HG03520 (cell line): Measurements from ENCODE around the gene VAMP5.
"Not testable (repeated sequence)": the region's sequence is repeated elsewhere in the genome, so short reads cannot be mapped to it uniquely, and the experiment has no call there.

Experiments
- ATAC-seq: cut with Tn5 transposase; IDR thresholded peaks from one replicate; pipeline ENCODE4 v1.9.1; 2021; ENCODE audit warnings: mild to moderate bottlenecking, moderate library complexity; ENCODE audit not compliant: unreplicated experiment

VAMP5 gene

GRCh38 chr2:85599468-85600234 lies 15.4 kb downstream of the VAMP5 start:
- ATAC-seq = no peak

- no peak for ATAC-seq
These were observed 16.0 kb downstream of the VAMP5 start for GRCh38 chr2:85600235-85600575.

- ATAC-seq = no peak
These were observed 16.9 kb downstream of the VAMP5 start for GRCh38 chr2:85600951-85601770.

- peak; percentile 24 for ATAC-seq
These were observed 17.7 kb downstream of the VAMP5 start for GRCh38 chr2:85601771-85602475.

GRCh38 chr2:85602476-85603234 lies 18.4 kb downstream of the VAMP5 start, which contains the start of gene TMEM150A:
TSS of gene TMEM150A (minus strand) at chr2:85602698. CDS start at chr2:85601948, 750 bp downstream.
- ATAC-seq = peak; percentile 94

- ATAC-seq = not testable (repeated sequence)
These were observed 19.9 kb downstream of the VAMP5 start for GRCh38 chr2:85604133-85604444.

GRCh38 chr2:85604568-85605339 lies 20.5 kb downstream of the VAMP5 start:
- no peak for ATAC-seq

GRCh38 chr2:85605406-85606115 lies 21.3 kb downstream of the VAMP5 start:
- no peak for ATAC-seq

- no peak for ATAC-seq
These were observed 21.9 kb downstream of the VAMP5 start for GRCh38 chr2:85606116-85606455.

GRCh38 chr2:85607268-85608215 lies 23.3 kb downstream of the VAMP5 start:
- no peak for ATAC-seq

- no peak for ATAC-seq
These were observed 27.0 kb downstream of the VAMP5 start for GRCh38 chr2:85611217-85611704.

GRCh38 chr2:85611705-85612587 lies 27.7 kb downstream of the VAMP5 start, which contains the start of gene C2orf68:
TSS of gene C2orf68 (minus strand) at chr2:85612066. CDS start at chr2:85611984, 82 bp downstream.
- ATAC-seq = peak; percentile 72

GRCh38 chr2:85613717-85614515 lies 29.7 kb downstream of the VAMP5 start:
- no peak for ATAC-seq

GRCh38 chr2:85614757-85615156 lies 30.5 kb downstream of the VAMP5 start:
- not testable (repeated sequence) for ATAC-seq

GRCh38 chr2:85615413-85615728 lies 31.1 kb downstream of the VAMP5 start:
- no peak for ATAC-seq

- not testable (repeated sequence) for ATAC-seq
These were observed 33.5 kb downstream of the VAMP5 start for GRCh38 chr2:85617723-85618122.

- no peak for ATAC-seq
These were observed 35.4 kb downstream of the VAMP5 start for GRCh38 chr2:85619617-85620016.
